GM23338 (cell line): Measurements from ENCODE around the gene CCDC183. TPM values are rescaled to one million over a fixed set of nuclear protein-coding genes. Genes with fewer than 3 reads are reported as not detected.

Experiments
- ATAC-seq: fragments of 200-7000 bp; cut with Tn5 transposase; 3 replicates; pipeline ENCODE4 v1.9.1; 2020
- DNase-seq: peaks from one replicate; pipeline ENCODE4 v3.0.0-alpha.2; 2015; ENCODE audit warnings: low spot score
- H2AFZ ChIP-seq: fragments of 200-600 bp; sonication (generic); 2 replicates; pipeline ENCODE4 v1.8.0; 2016; ENCODE audit warnings: antibody characterized with exemption, mild to moderate bottlenecking, moderate library complexity
- H3F3A ChIP-seq: fragments of 200-600 bp; sonication (generic); replicated peaks from 2 replicates; pipeline ENCODE4 v1.8.0; 2017; ENCODE audit warnings: antibody characterized with exemption, mixed run types, low read depth
- H3K27ac ChIP-seq: fragments of 200-600 bp; sonication (generic); 2 replicates; pipeline ENCODE4 v1.6.1; 2016; ENCODE audit warnings: low read depth
- H3K27me3 ChIP-seq: fragments of 200-600 bp; sonication (generic); 2 replicates; pipeline ENCODE4 v1.8.0; 2016; ENCODE audit warnings: mild to moderate bottlenecking, mixed run types, moderate library complexity; ENCODE audit not compliant: insufficient read depth
- H3K36me3 ChIP-seq: fragments of 200-600 bp; sonication (generic); 2 replicates; pipeline ENCODE4 v1.8.0; 2016; ENCODE audit warnings: mild to moderate bottlenecking; ENCODE audit not compliant: insufficient read depth
- H3K4me1 ChIP-seq: fragments of 200-600 bp; sonication (generic); 2 replicates; pipeline ENCODE4 v1.8.0; 2016; ENCODE audit warnings: mild to moderate bottlenecking, moderate library complexity; ENCODE audit not compliant: insufficient read depth
- H3K4me2 ChIP-seq: fragments of 200-600 bp; sonication (generic); 2 replicates; pipeline ENCODE4 v1.7.1; 2017; ENCODE audit warnings: mixed run types
- H3K4me3 ChIP-seq: fragments of 200-600 bp; sonication (generic); 2 replicates; pipeline ENCODE4 v1.6.1; 2016; ENCODE audit warnings: mixed run types
- H3K79me2 ChIP-seq: fragments of 200-600 bp; sonication (generic); replicated peaks from 2 replicates; pipeline ENCODE4 v1.8.0; 2017; ENCODE audit warnings: mild to moderate bottlenecking; ENCODE audit not compliant: insufficient read depth
- H3K9me2 ChIP-seq: fragments of 200-600 bp; sonication (generic); 2 replicates; pipeline ENCODE4 v1.8.0; 2017; ENCODE audit not compliant: insufficient read depth
- H4K20me1 ChIP-seq: fragments of 200-600 bp; sonication (generic); replicated peaks from 2 replicates; pipeline ENCODE4 v1.8.0; 2017; ENCODE audit warnings: mild to moderate bottlenecking; ENCODE audit not compliant: insufficient read depth
- H3K27ac Mint-ChIP-seq: 2 replicates; pipeline ENCODE4 v1.8.0; 2020; ENCODE audit warnings: inconsistent platforms, mild to moderate bottlenecking, moderate library complexity, mixed read lengths
- H3K27me3 Mint-ChIP-seq: 3 replicates; pipeline ENCODE4 v1.8.0; 2022; ENCODE audit warnings: low read depth, mild to moderate bottlenecking, moderate library complexity, mixed read lengths, inconsistent platforms; ENCODE audit not compliant: insufficient read depth, poor library complexity
- H3K36me3 Mint-ChIP-seq: 3 replicates; pipeline ENCODE4 v1.8.0; 2021; ENCODE audit warnings: low read depth, mild to moderate bottlenecking, inconsistent platforms, moderate library complexity, mixed read lengths
- H3K4me1 Mint-ChIP-seq: 3 replicates; pipeline ENCODE4 v1.8.0; 2020; ENCODE audit warnings: mild to moderate bottlenecking, inconsistent platforms, mixed read lengths
- H3K4me3 Mint-ChIP-seq: 3 replicates; pipeline ENCODE4 v1.8.0; 2021; ENCODE audit warnings: moderate library complexity, mild to moderate bottlenecking, inconsistent platforms, mixed read lengths
- H3K9me3 Mint-ChIP-seq: 3 replicates; pipeline ENCODE4 v1.8.0; 2020; ENCODE audit warnings: moderate library complexity, mild to moderate bottlenecking, inconsistent platforms, mixed read lengths
- CREB1 ChIP-seq: fragments of 250-450 bp; sonication (Bioruptor Pico); IDR thresholded peaks from 2 replicates; pipeline ENCODE4 v1.5.0; 2020; ENCODE audit warnings: low read depth, mild to moderate bottlenecking, moderate library complexity
- ETS1 ChIP-seq: IDR thresholded peaks from 2 replicates; pipeline ENCODE4 v1.6.1; 2016; ENCODE audit warnings: antibody characterized with exemption
- EZH2 ChIP-seq: fragments of 200-600 bp; sonication (generic); IDR thresholded peaks from one replicate; pipeline ENCODE4 v1.8.0; 2017; ENCODE audit warnings: antibody characterized with exemption, mild to moderate bottlenecking, low read depth; ENCODE audit not compliant: unreplicated experiment
- EZH2phosphoT487 ChIP-seq: fragments of 200-600 bp; sonication (generic); IDR thresholded peaks from one replicate; pipeline ENCODE4 v1.8.1; 2018; ENCODE audit warnings: antibody characterized with exemption; ENCODE audit not compliant: unreplicated experiment
- JUNB ChIP-seq: IDR thresholded peaks from one replicate; pipeline ENCODE4 v1.6.1; 2016; ENCODE audit warnings: antibody characterized with exemption; ENCODE audit not compliant: unreplicated experiment
- NANOG ChIP-seq: IDR thresholded peaks from 2 replicates; pipeline ENCODE4 v1.6.1; 2016; ENCODE audit warnings: antibody characterized with exemption, borderline replicate concordance
- POLR2AphosphoS5 ChIP-seq: IDR thresholded peaks from 2 replicates; pipeline ENCODE4 v1.6.1; 2016; ENCODE audit warnings: antibody characterized with exemption, low read depth
- STAT1 ChIP-seq: IDR thresholded peaks from one replicate; pipeline ENCODE4 v1.6.1; 2016; ENCODE audit warnings: antibody characterized with exemption; ENCODE audit not compliant: unreplicated experiment
- ZNF114 ChIP-seq: fragments of 250-450 bp; sonication (Bioruptor Pico); IDR thresholded peaks from 2 replicates; pipeline ENCODE4 v1.5.0; 2020; ENCODE audit warnings: mild to moderate bottlenecking, moderate library complexity
- ZNF331 ChIP-seq: fragments of 250-450 bp; sonication (Bioruptor Pico); IDR thresholded peaks from 2 replicates; pipeline ENCODE4 v1.5.0; 2020; ENCODE audit warnings: low read depth, mild to moderate bottlenecking, moderate library complexity
- ZNF462 ChIP-seq: fragments of 250-450 bp; sonication (Bioruptor Pico); IDR thresholded peaks from 2 replicates; pipeline ENCODE4 v1.5.0; 2020; ENCODE audit warnings: mild to moderate bottlenecking, moderate library complexity
- polyA plus RNA-seq: library from polyadenylated mRNA; unstranded; fragments of >200 nt; fragmentation: Nextera tagmentation; extraction: Ambion mirVana; gene quantifications from 2 replicates; pipeline ENCODE4 v1.2.1, GENCODE V29; 2016
- total RNA-seq: library from RNA; depleted of rRNA; stranded (reverse); fragments of >200 nt; shearing (Covaris generic); gene quantifications from 2 replicates; pipeline ENCODE4 v1.2.3, GENCODE V29; 2014
- TF ChIP-seq, protein P1 (sequence below), 2 experiments: fragments of 200-600 bp in 1 of 2; sonication (generic) in 1 of 2; conservative IDR thresholded peaks; 2 replicates each; pipeline versions ENCODE4 v1.5.1 to v1.6.1; 2016 to 2017; ENCODE audit warnings: antibody characterized with exemption in 2 of 2, low read depth in 2 of 2, mild to moderate bottlenecking in 2 of 2, moderate library complexity in 1 of 2
- TF ChIP-seq, protein P2 (sequence below): IDR thresholded peaks from one replicate; pipeline ENCODE4 v1.6.1; 2018; ENCODE audit warnings: antibody characterized with exemption; ENCODE audit not compliant: unreplicated experiment

The CCDC183 gene
- total and polyA plus RNA-seq, 2 experiments from 2014 or later = 1.1 to 1.2 TPM

DNA sequence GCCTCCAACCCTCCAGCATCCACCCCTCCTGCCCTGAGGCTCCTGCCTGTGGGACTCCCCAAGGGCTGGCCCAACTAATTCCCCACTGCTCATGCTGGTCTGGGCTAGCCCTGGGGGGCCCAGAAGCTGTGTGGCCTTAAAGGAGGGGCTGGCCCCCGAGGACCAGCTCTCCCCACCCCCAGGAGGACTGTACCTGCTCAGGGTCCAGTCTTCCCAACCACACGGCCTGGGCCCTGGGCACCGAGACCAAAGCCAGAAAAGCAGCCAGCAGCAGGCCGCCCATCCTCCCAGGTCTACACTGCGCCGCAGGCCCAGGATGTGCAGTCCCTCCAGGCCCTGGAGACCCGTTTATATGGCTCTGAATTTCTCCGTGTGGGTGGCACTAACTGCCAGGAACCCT, 47.9 kb upstream of the CCDC183 start, which contains the start of gene LCN6:
Gene LCN6 (minus strand): TSS at position 325 of the 400 bp plus-strand sequence. CDS start 42 bp downstream, at position 283.
- Histone ChIP-seq H3K9me2 (no peaks in the 10 kb centered on the region), H3K4me1 (no peaks in the 10 kb centered on the region), H3K27ac (no peak within 1 kb of the TSS), H3K27me3 (no peaks in the 10 kb centered on the region), H4K20me1 (no peaks in the 10 kb centered on the region), H3F3A (no peaks in the 10 kb centered on the region), H3K4me3 (no peak within 1 kb of the TSS), H3K4me2 (no peak within 1 kb of the TSS), H2AFZ (no peak within 1 kb of the TSS), H3K36me3 (no peaks in the 10 kb centered on the region), H3K79me2 (no peaks in the 10 kb centered on the region)
- H3K27me3 Mint-ChIP-seq = peaks cover 2% of the 10 kb centered on the region
- H3K36me3 Mint-ChIP-seq = peaks cover 3% of the 10 kb centered on the region; the same call in 2 of the 3 replicates
- no peak within 1 kb of the TSS for H3K4me3 Mint-ChIP-seq
- ATAC-seq = no peak
- no peaks in the 10 kb centered on the region for H3K4me1 Mint-ChIP-seq
- H3K27ac Mint-ChIP-seq = no peak within 1 kb of the TSS
- peaks cover 16% of the 10 kb centered on the region for H3K9me3 Mint-ChIP-seq
- TF ChIP-seq NANOG = no peak
- no peak for TF ChIP-seq ZNF114 (CRISPR knock-in tag)
- TF ChIP-seq EZH2 = no peak
- TF ChIP-seq CREB1 (CRISPR knock-in tag) = no peak
- TF ChIP-seq ZNF331 = no peak
- TF ChIP-seq ETS1 = no peak
- TF ChIP-seq ZNF462 (CRISPR knock-in tag) = no peak
- TF ChIP-seq, protein P1, sequence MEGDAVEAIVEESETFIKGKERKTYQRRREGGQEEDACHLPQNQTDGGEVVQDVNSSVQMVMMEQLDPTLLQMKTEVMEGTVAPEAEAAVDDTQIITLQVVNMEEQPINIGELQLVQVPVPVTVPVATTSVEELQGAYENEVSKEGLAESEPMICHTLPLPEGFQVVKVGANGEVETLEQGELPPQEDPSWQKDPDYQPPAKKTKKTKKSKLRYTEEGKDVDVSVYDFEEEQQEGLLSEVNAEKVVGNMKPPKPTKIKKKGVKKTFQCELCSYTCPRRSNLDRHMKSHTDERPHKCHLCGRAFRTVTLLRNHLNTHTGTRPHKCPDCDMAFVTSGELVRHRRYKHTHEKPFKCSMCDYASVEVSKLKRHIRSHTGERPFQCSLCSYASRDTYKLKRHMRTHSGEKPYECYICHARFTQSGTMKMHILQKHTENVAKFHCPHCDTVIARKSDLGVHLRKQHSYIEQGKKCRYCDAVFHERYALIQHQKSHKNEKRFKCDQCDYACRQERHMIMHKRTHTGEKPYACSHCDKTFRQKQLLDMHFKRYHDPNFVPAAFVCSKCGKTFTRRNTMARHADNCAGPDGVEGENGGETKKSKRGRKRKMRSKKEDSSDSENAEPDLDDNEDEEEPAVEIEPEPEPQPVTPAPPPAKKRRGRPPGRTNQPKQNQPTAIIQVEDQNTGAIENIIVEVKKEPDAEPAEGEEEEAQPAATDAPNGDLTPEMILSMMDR (conservative IDR thresholded peaks at IDR 0.05; ENCODE audit: low read depth in 2 of 2) = no peak
- TF ChIP-seq STAT1 = no peak
- TF ChIP-seq, protein P2, sequence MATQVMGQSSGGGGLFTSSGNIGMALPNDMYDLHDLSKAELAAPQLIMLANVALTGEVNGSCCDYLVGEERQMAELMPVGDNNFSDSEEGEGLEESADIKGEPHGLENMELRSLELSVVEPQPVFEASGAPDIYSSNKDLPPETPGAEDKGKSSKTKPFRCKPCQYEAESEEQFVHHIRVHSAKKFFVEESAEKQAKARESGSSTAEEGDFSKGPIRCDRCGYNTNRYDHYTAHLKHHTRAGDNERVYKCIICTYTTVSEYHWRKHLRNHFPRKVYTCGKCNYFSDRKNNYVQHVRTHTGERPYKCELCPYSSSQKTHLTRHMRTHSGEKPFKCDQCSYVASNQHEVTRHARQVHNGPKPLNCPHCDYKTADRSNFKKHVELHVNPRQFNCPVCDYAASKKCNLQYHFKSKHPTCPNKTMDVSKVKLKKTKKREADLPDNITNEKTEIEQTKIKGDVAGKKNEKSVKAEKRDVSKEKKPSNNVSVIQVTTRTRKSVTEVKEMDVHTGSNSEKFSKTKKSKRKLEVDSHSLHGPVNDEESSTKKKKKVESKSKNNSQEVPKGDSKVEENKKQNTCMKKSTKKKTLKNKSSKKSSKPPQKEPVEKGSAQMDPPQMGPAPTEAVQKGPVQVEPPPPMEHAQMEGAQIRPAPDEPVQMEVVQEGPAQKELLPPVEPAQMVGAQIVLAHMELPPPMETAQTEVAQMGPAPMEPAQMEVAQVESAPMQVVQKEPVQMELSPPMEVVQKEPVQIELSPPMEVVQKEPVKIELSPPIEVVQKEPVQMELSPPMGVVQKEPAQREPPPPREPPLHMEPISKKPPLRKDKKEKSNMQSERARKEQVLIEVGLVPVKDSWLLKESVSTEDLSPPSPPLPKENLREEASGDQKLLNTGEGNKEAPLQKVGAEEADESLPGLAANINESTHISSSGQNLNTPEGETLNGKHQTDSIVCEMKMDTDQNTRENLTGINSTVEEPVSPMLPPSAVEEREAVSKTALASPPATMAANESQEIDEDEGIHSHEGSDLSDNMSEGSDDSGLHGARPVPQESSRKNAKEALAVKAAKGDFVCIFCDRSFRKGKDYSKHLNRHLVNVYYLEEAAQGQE = no peak
- no peak for TF ChIP-seq POLR2AphosphoS5
- no peak for TF ChIP-seq EZH2phosphoT487
- no peak for TF ChIP-seq JUNB
- no peak for DNase-seq
